Measurements from ENCODE around the gene HBB.
"Not testable (repeated sequence)": the region's sequence is repeated elsewhere in the genome, so short reads cannot be mapped to it uniquely, and the experiment has no call there.

Gene HBB

GRCh38 chr11:5253440-5253839, 26.6 kb upstream of the HBB start:
- H3K4ac ChIP-seq (ENCODE audit: low read depth, low read length); H4K8ac ChIP-seq (ENCODE audit: low read depth, low read length); H2BK120ac ChIP-seq (ENCODE audit: insufficient read depth, low read length, poor library complexity); H4K12ac ChIP-seq (ENCODE audit: low read depth, low read length); H3K9me3 ChIP-seq (ENCODE audit: insufficient read depth, low read depth, low read length); H2BK12ac ChIP-seq (ENCODE audit: low read length); H3K14ac ChIP-seq (ENCODE audit: low read length); H3K27me3 ChIP-seq (ENCODE audit: insufficient read depth, low read length); H3K36me3 ChIP-seq (ENCODE audit: control insufficient read depth in 1 of 2, insufficient read depth in 2 of 2, low read length in 2 of 2); H3K4me2 ChIP-seq (ENCODE audit: low read length); H3K79me2 ChIP-seq (ENCODE audit: control insufficient read depth, insufficient read depth, low read length, poor library complexity); H3K4me3 ChIP-seq (ENCODE audit: low read depth, low read length); H3K18ac ChIP-seq (ENCODE audit: low read length); H2AFZ ChIP-seq (ENCODE audit: insufficient read depth, low read length, poor library complexity); H3K79me1 ChIP-seq (ENCODE audit: low read length); H3K9ac ChIP-seq (ENCODE audit: low read length); H3K4me1 ChIP-seq (ENCODE audit: control insufficient read depth in 1 of 2, insufficient read depth in 2 of 2, low read length in 2 of 2); H2AK5ac ChIP-seq (ENCODE audit: low read length); H4K91ac ChIP-seq (ENCODE audit: low read depth, low read length); DNase-seq; H3K27ac ChIP-seq (ENCODE audit: low read depth, low read length); H2BK5ac ChIP-seq (ENCODE audit: low read depth, low read length, poor library complexity); H3K23ac ChIP-seq (ENCODE audit: low read length): not testable (repeated sequence)
- no CpG with 5 or more reads among the region's 5 CpGs for WGBS (ENCODE audit: extremely low coverage, insufficient coverage, insufficient read length)

GRCh38 chr11:5252919-5253265, 26.0 kb upstream of the HBB start:
- Histone ChIP-seq H2BK12ac (ENCODE audit: low read length) (no peak overlapping the region), H3K27me3 (ENCODE audit: insufficient read depth, low read length) (no peaks in the 10 kb centered on the region)
- WGBS (ENCODE audit: extremely low coverage, insufficient coverage, insufficient read length): no CpG with 5 or more reads among the region's 1 CpG

GRCh38 chr11:5252192-5252918, 25.5 kb upstream of the HBB start:
- Histone ChIP-seq H2AK5ac (ENCODE audit: low read length) (no peak overlapping the region), H4K91ac (ENCODE audit: low read depth, low read length) (no peak overlapping the region), H3K4me3 (ENCODE audit: low read depth, low read length) (no peak overlapping the region), H3K18ac (ENCODE audit: low read length) (no peak overlapping the region), H3K27ac (ENCODE audit: low read depth, low read length) (no peak overlapping the region), H3K14ac (ENCODE audit: low read length) (no peak overlapping the region), H4K8ac (ENCODE audit: low read depth, low read length) (no peak overlapping the region), H2BK5ac (ENCODE audit: low read depth, low read length, poor library complexity) (no peak overlapping the region), H3K4me2 (ENCODE audit: low read length) (no peak overlapping the region), H3K9ac (ENCODE audit: low read length) (no peak overlapping the region), H3K9me3 (ENCODE audit: insufficient read depth, low read depth, low read length) (no peaks in the 10 kb centered on the region), H3K79me1 (ENCODE audit: low read length) (no peaks in the 10 kb centered on the region), H3K4me1 (ENCODE audit: control insufficient read depth in 1 of 2, insufficient read depth in 2 of 2, low read length in 2 of 2) (no peaks in the 10 kb centered on the region), H3K4ac (ENCODE audit: low read depth, low read length) (no peak overlapping the region), H3K27me3 (ENCODE audit: insufficient read depth, low read length) (no peaks in the 10 kb centered on the region), H2BK12ac (ENCODE audit: low read length) (no peak overlapping the region), H2BK120ac (ENCODE audit: insufficient read depth, low read length, poor library complexity) (no peak overlapping the region), H4K12ac (ENCODE audit: low read depth, low read length) (no peak overlapping the region), H3K79me2 (ENCODE audit: control insufficient read depth, insufficient read depth, low read length, poor library complexity) (no peaks in the 10 kb centered on the region), H3K23ac (ENCODE audit: low read length) (no peak overlapping the region), H3K36me3 (ENCODE audit: control insufficient read depth in 1 of 2, insufficient read depth in 2 of 2, low read length in 2 of 2) (no peaks in the 10 kb centered on the region), H2AFZ (ENCODE audit: insufficient read depth, low read length, poor library complexity) (no peak overlapping the region)
- WGBS (ENCODE audit: extremely low coverage, insufficient coverage, insufficient read length): no CpG with 5 or more reads among the region's 9 CpGs
- DNase-seq: no peak

More at GRCh38 chr11:5252919-5253265, 26.0 kb upstream of the HBB start:
- H3K9ac ChIP-seq (ENCODE audit: low read length): no peak overlapping the region
- no peak overlapping the region for H3K4me3 ChIP-seq (ENCODE audit: low read depth, low read length)
- H3K14ac ChIP-seq (ENCODE audit: low read length): no peak overlapping the region
- no peak overlapping the region for H3K4ac ChIP-seq (ENCODE audit: low read depth, low read length)
- H3K4me2 ChIP-seq (ENCODE audit: low read length): no peak overlapping the region
- H2BK5ac ChIP-seq (ENCODE audit: low read depth, low read length, poor library complexity): no peak overlapping the region
- no peak overlapping the region for H3K18ac ChIP-seq (ENCODE audit: low read length)
- H4K12ac ChIP-seq (ENCODE audit: low read depth, low read length): no peak overlapping the region
- no peak overlapping the region for H4K91ac ChIP-seq (ENCODE audit: low read depth, low read length)
- no peak overlapping the region for H2AK5ac ChIP-seq (ENCODE audit: low read length)
- H2AFZ ChIP-seq (ENCODE audit: insufficient read depth, low read length, poor library complexity): no peak overlapping the region
- H3K23ac ChIP-seq (ENCODE audit: low read length): no peak overlapping the region
- no peaks in the 10 kb centered on the region for H3K36me3 ChIP-seq (ENCODE audit: control insufficient read depth in 1 of 2, insufficient read depth in 2 of 2, low read length in 2 of 2)
- H2BK120ac ChIP-seq (ENCODE audit: insufficient read depth, low read length, poor library complexity): no peak overlapping the region
- DNase-seq: no peak
- no peaks in the 10 kb centered on the region for H3K9me3 ChIP-seq (ENCODE audit: insufficient read depth, low read depth, low read length)
- H3K27ac ChIP-seq (ENCODE audit: low read depth, low read length): no peak overlapping the region
- no peaks in the 10 kb centered on the region for H3K79me2 ChIP-seq (ENCODE audit: control insufficient read depth, insufficient read depth, low read length, poor library complexity)
- H4K8ac ChIP-seq (ENCODE audit: low read depth, low read length): no peak overlapping the region
- no peaks in the 10 kb centered on the region for H3K4me1 ChIP-seq (ENCODE audit: control insufficient read depth in 1 of 2, insufficient read depth in 2 of 2, low read length in 2 of 2)
- no peaks in the 10 kb centered on the region for H3K79me1 ChIP-seq (ENCODE audit: low read length)

GRCh38 chr11:5251746-5252145, 24.9 kb upstream of the HBB start:
- no peaks in the 10 kb centered on the region for H3K9me3 ChIP-seq (ENCODE audit: insufficient read depth, low read depth, low read length)
- H3K18ac ChIP-seq (ENCODE audit: low read length): no peak overlapping the region
- H4K91ac ChIP-seq (ENCODE audit: low read depth, low read length): no peak overlapping the region
- no peaks in the 10 kb centered on the region for H3K4me1 ChIP-seq (ENCODE audit: control insufficient read depth in 1 of 2, insufficient read depth in 2 of 2, low read length in 2 of 2)
- no peak overlapping the region for H2BK120ac ChIP-seq (ENCODE audit: insufficient read depth, low read length, poor library complexity)
- H3K27ac ChIP-seq (ENCODE audit: low read depth, low read length): no peak overlapping the region
- no peak overlapping the region for H2AFZ ChIP-seq (ENCODE audit: insufficient read depth, low read length, poor library complexity)
- no peak overlapping the region for H2BK5ac ChIP-seq (ENCODE audit: low read depth, low read length, poor library complexity)
- H3K4ac ChIP-seq (ENCODE audit: low read depth, low read length): no peak overlapping the region
- H3K4me2 ChIP-seq (ENCODE audit: low read length): no peak overlapping the region
- H3K4me3 ChIP-seq (ENCODE audit: low read depth, low read length): no peak overlapping the region
- no CpG with 5 or more reads among the region's 2 CpGs for WGBS (ENCODE audit: extremely low coverage, insufficient coverage, insufficient read length)
- H4K12ac ChIP-seq (ENCODE audit: low read depth, low read length): no peak overlapping the region
- DNase-seq: no peak
- no peak overlapping the region for H3K23ac ChIP-seq (ENCODE audit: low read length)
- H3K36me3 ChIP-seq (ENCODE audit: control insufficient read depth in 1 of 2, insufficient read depth in 2 of 2, low read length in 2 of 2): no peaks in the 10 kb centered on the region
- H3K14ac ChIP-seq (ENCODE audit: low read length): no peak overlapping the region
- H2AK5ac ChIP-seq (ENCODE audit: low read length): no peak overlapping the region
- no peaks in the 10 kb centered on the region for H3K27me3 ChIP-seq (ENCODE audit: insufficient read depth, low read length)
- no peaks in the 10 kb centered on the region for H3K79me2 ChIP-seq (ENCODE audit: control insufficient read depth, insufficient read depth, low read length, poor library complexity)
- H4K8ac ChIP-seq (ENCODE audit: low read depth, low read length): no peak overlapping the region
- H2BK12ac ChIP-seq (ENCODE audit: low read length): no peak overlapping the region
- H3K9ac ChIP-seq (ENCODE audit: low read length): no peak overlapping the region
- H3K79me1 ChIP-seq (ENCODE audit: low read length): no peaks in the 10 kb centered on the region

All from trophoblast cell (in vitro differentiated cells and primary cell).